IMR-90 (cell line): ENCODE measurements around the gene FARS2. TPM values are rescaled to one million over a fixed set of nuclear protein-coding genes. Genes with fewer than 3 reads are reported as not detected.
A peak's percentile ranks its signal among the peaks of the same experiment; 100 is the strongest.

Experiments used
- ATAC-seq: fragments of 200-7000 bp; cut with Tn5 transposase; 2 replicates; pipeline ENCODE4 v1.9.1; 2020; ENCODE audit warnings: low read depth, mild to moderate bottlenecking, moderate library complexity
- BruUV-seq: library from RNA; stranded (reverse); fragments of 400-500 nt; replicated peaks from 2 replicates; lab custom pipeline; 2021; lab: Mats Ljungman, UMichigan
- CTCF ChIA-PET: fragments of 300-600 bp; formaldehyde crosslinking; extraction: SDS; loops from one replicate; lab custom pipeline; 2021; ENCODE audit warnings: antibody characterized with exemption; lab: Yijun Ruan, JAX
- POLR2A ChIA-PET: fragments of 300-600 bp; sonication (Branson Sonifier 250); formaldehyde crosslinking; loops from one replicate; lab custom pipeline; 2022; ENCODE audit warnings: antibody characterized with exemption; ENCODE audit not compliant: unreplicated experiment; lab: Charles Lee
- DNase-seq: peaks from one replicate; pipeline ENCODE4 v3.0.0; 2013
- H2AFZ ChIP-seq: replicated peaks from 2 replicates; pipeline ENCODE3; 2013; ENCODE audit warnings: low read length, mild to moderate bottlenecking; ENCODE audit not compliant: poor library complexity
- H2AK5ac ChIP-seq: 2 replicates; pipeline ENCODE4 v1.6.1; 2013; ENCODE audit warnings: low read depth, low read length, inconsistent platforms
- H2AK9ac ChIP-seq: replicated peaks from 2 replicates; pipeline ENCODE3; 2013; ENCODE audit warnings: mild to moderate bottlenecking, low read depth, low read length, moderate library complexity; ENCODE audit not compliant: poor library complexity
- H2BK120ac ChIP-seq: 2 replicates; pipeline ENCODE4 v1.6.1; 2013; ENCODE audit warnings: low read depth, low read length, inconsistent platforms
- H2BK15ac ChIP-seq: 3 replicates; pipeline ENCODE4 v1.6.1; 2013; ENCODE audit warnings: low read depth, low read length, inconsistent platforms
- H2BK20ac ChIP-seq: 2 replicates; pipeline ENCODE4 v1.6.1; 2013; ENCODE audit warnings: low read depth, mild to moderate bottlenecking, inconsistent platforms, low read length, moderate library complexity
- H2BK5ac ChIP-seq: 2 replicates; pipeline ENCODE4 v1.6.1; 2013; ENCODE audit warnings: mild to moderate bottlenecking, low read depth, low read length, inconsistent platforms; ENCODE audit not compliant: poor library complexity, severe bottlenecking
- H3K14ac ChIP-seq: replicated peaks from 2 replicates; pipeline ENCODE4 v1.6.1; 2013; ENCODE audit warnings: low read depth, low read length, inconsistent platforms
- H3K18ac ChIP-seq: 2 replicates; pipeline ENCODE4 v1.6.1; 2013; ENCODE audit warnings: low read depth, low read length, control low read depth
- H3K23ac ChIP-seq: 2 replicates; pipeline ENCODE4 v1.6.1; 2013; ENCODE audit warnings: low read depth, low read length, inconsistent platforms
- H3K27ac ChIP-seq: 2 replicates; pipeline ENCODE4 v1.5.1; 2013; ENCODE audit warnings: mild to moderate bottlenecking, control low read depth, low read length; ENCODE audit not compliant: insufficient read depth
- H3K27me3 ChIP-seq: 2 replicates; pipeline ENCODE4 v1.6.1; 2013; ENCODE audit warnings: low read length; ENCODE audit not compliant: control insufficient read depth, insufficient read depth
- H3K36me3 ChIP-seq: 2 replicates; pipeline ENCODE4 v1.6.1; 2013; ENCODE audit warnings: low read length, mixed read lengths; ENCODE audit not compliant: control insufficient read depth, insufficient read depth
- H3K4ac ChIP-seq: 2 replicates; pipeline ENCODE4 v1.6.1; 2013; ENCODE audit warnings: low read depth, low read length, inconsistent platforms
- H3K4me1 ChIP-seq: 2 replicates; pipeline ENCODE4 v1.6.1; 2013; ENCODE audit warnings: low read length, mixed read lengths; ENCODE audit not compliant: control insufficient read depth, insufficient read depth
- H3K4me2 ChIP-seq: 2 replicates; pipeline ENCODE4 v1.6.1; 2013; ENCODE audit warnings: low read depth, mild to moderate bottlenecking, control low read depth, low read length, moderate library complexity
- H3K4me3 ChIP-seq: 2 replicates; pipeline ENCODE4 v1.5.1; 2013; ENCODE audit warnings: low read depth, mild to moderate bottlenecking, control low read depth, low read length, moderate library complexity; ENCODE audit not compliant: insufficient read depth
- H3K56ac ChIP-seq: 2 replicates; pipeline ENCODE4 v1.6.1; 2013; ENCODE audit warnings: low read length, inconsistent platforms; ENCODE audit not compliant: insufficient read depth; ENCODE audit errors: extremely low read depth
- H3K79me1 ChIP-seq, 2 experiments: 2 replicates each; pipeline ENCODE4 v1.6.1; 2013; ENCODE audit warnings: low read length in 2 of 2, inconsistent platforms in 1 of 2, low read depth in 1 of 2
- H3K9ac ChIP-seq: 2 replicates; pipeline ENCODE4 v1.6.1; 2013; ENCODE audit warnings: low read depth, low read length, control low read depth
- H3K9me1 ChIP-seq: 2 replicates; pipeline ENCODE4 v1.6.1; 2013; ENCODE audit warnings: low read length, inconsistent platforms; ENCODE audit not compliant: insufficient read depth
- H3K9me3 ChIP-seq: 2 replicates; pipeline ENCODE4 v1.6.1; 2013; ENCODE audit warnings: low read length; ENCODE audit not compliant: control insufficient read depth, insufficient read depth
- H4K20me1 ChIP-seq: 2 replicates; pipeline ENCODE4 v1.6.1; 2013; ENCODE audit warnings: low read length, inconsistent platforms; ENCODE audit not compliant: insufficient read depth
- H4K5ac ChIP-seq: 2 replicates; pipeline ENCODE4 v1.6.1; 2013; ENCODE audit warnings: mild to moderate bottlenecking, low read depth, low read length, control low read depth
- H4K8ac ChIP-seq, 2 experiments: 2 replicates each; pipeline ENCODE4 v1.6.1; 2013; ENCODE audit warnings: low read depth in 2 of 2, low read length in 2 of 2, control low read depth in 1 of 2, inconsistent platforms in 1 of 2
- H4K91ac ChIP-seq: 2 replicates; pipeline ENCODE4 v1.6.1; 2013; ENCODE audit warnings: low read depth, low read length, inconsistent platforms; ENCODE audit not compliant: insufficient read depth
- CEBPB ChIP-seq: IDR thresholded peaks from 2 replicates; pipeline ENCODE4 v1.6.1; 2012; ENCODE audit warnings: low read depth, low read length, improper control_type of control experiment
- CHD1 ChIP-seq: IDR thresholded peaks from 2 replicates; pipeline ENCODE4 v1.6.1; 2012; ENCODE audit warnings: low read depth, low read length, improper control_type of control experiment
- ELK1 ChIP-seq: fragments of 150-350 bp; IDR thresholded peaks from 2 replicates; pipeline ENCODE4 v1.6.1; 2016; ENCODE audit warnings: low read depth, mild to moderate bottlenecking, low read length, moderate library complexity, borderline replicate concordance
- FOS ChIP-seq: fragments of 150-350 bp; IDR thresholded peaks from 2 replicates; pipeline ENCODE4 v1.6.1; 2016; ENCODE audit warnings: low read depth, low read length
- MAFK ChIP-seq: IDR thresholded peaks from 2 replicates; pipeline ENCODE4 v1.6.1; 2012; ENCODE audit warnings: low read depth, low read length, improper control_type of control experiment
- MAZ ChIP-seq: IDR thresholded peaks from 2 replicates; pipeline ENCODE4 v1.6.1; 2012; ENCODE audit warnings: low read depth, mild to moderate bottlenecking, low read length, improper control_type of control experiment, moderate library complexity, borderline replicate concordance
- POLR2A ChIP-seq: IDR thresholded peaks from 2 replicates; pipeline ENCODE4 v1.6.1; 2012; ENCODE audit warnings: mild to moderate bottlenecking, low read depth, low read length
- RAD21 ChIP-seq: IDR thresholded peaks from 2 replicates; pipeline ENCODE4 v1.6.1; 2012; ENCODE audit warnings: low read length, improper control_type of control experiment
- RFX5 ChIP-seq: IDR thresholded peaks from 2 replicates; pipeline ENCODE4 v1.8.0; 2012; ENCODE audit warnings: low read depth, mild to moderate bottlenecking, low read length, moderate library complexity
- SMC3 ChIP-seq: fragments of 150-350 bp; IDR thresholded peaks from 2 replicates; pipeline ENCODE4 v1.6.1; 2016; ENCODE audit warnings: low read depth, mild to moderate bottlenecking, antibody characterized with exemption, low read length, moderate library complexity
- WGBS, 2 experiments: methylation state at CpG; one replicate each; pipeline versions ENCODE4 v1.1.5 to v1.1.7; 2013; ENCODE audit warnings: missing lambda C conversion rate in 2 of 2; ENCODE audit not compliant: insufficient read length in 1 of 2; ENCODE audit errors: extremely low coverage in 2 of 2; 5-methylcytosine and 5-hydroxymethylcytosine counted together
- dilution Hi-C: fragments of 300-500 bp; cut with HindIII; formaldehyde crosslinking; loops from one replicate; pipeline ENCODE4 v1.14.3; 2018; ENCODE audit warnings: low sequenced_read_pairs; ENCODE audit not compliant: unreplicated experiment
- in situ Hi-C: fragments of 300-500 bp; cut with MboI; formaldehyde crosslinking; loops from 3 replicates; pipeline ENCODE4 v1.14.3; 2019; ENCODE audit warnings: low sequenced_read_pairs, inconsistent platforms, mixed read lengths
- intact Hi-C: fragments of 100-400 bp; cut with micrococcal nuclease; formaldehyde crosslinking; loops from 2 replicates; pipeline ENCODE4 v1.10.0; 2022
- polyA plus RNA-seq, 3 experiments: library from polyadenylated mRNA; depleted of rRNA; stranded (reverse); fragments of >200 nt; gene quantifications; 2 replicates each; pipeline ENCODE4 v1.2.3, GENCODE V29; 2012; ENCODE audit warnings: low replicate concordance in 1 of 3
- total RNA-seq: library from RNA; depleted of rRNA; stranded (reverse); fragments of >200 nt; gene quantifications from 2 replicates; pipeline ENCODE4 v1.2.3, GENCODE V29; 2012

FARS2 gene
- total and polyA plus RNA-seq, 2 of the 4 experiments (the other 2 are of a cell fraction) = 12.1 to 28.9 TPM

GRCh38 chr6:5673019-5673790, 411.9 kb downstream of the FARS2 start:
- Histone ChIP-seq H3K9me1 (peaks cover 11% of the 10 kb centered on the region), H3K56ac (no peak overlapping the region), H3K9me3 (no peaks in the 10 kb centered on the region), H2AK5ac (peak overlapping the region; percentile 28; the same call in 1 of the 2 replicates), H4K5ac (0 out of 2 replicates have a peak overlapping the region, but pooled peaks have one; percentile 18), H3K23ac (no peak overlapping the region), H3K27me3 (no peaks in the 10 kb centered on the region), H4K20me1 (no peaks in the 10 kb centered on the region), H2AFZ (no peak overlapping the region), H4K8ac (no peak overlapping the region; a peak in 1 of 4 replicates), H3K18ac (peak overlapping the region; percentile 46; the same call in 1 of the 2 replicates), H4K91ac (no peak overlapping the region), H3K4ac (no peak overlapping the region), H3K4me2 (no peak overlapping the region), H3K4me1 (peaks cover 22% of the 10 kb centered on the region), H2BK120ac (peak overlapping the region; percentile 11; the same call in 1 of the 2 replicates), H3K14ac (peak overlapping the region; percentile 44; the same call in 1 of the 2 replicates), H2BK20ac (no peak overlapping the region; the same call in 1 of the 2 replicates), H2BK5ac (no peak overlapping the region), H3K4me3 (no peak overlapping the region), H2BK15ac (no peak overlapping the region), H3K9ac (no peak overlapping the region), H3K36me3 (no peaks in the 10 kb centered on the region), H3K79me1 (peaks cover 0 to 7% of the 10 kb centered on the region in 2 experiments; a peak in 1 of 4 replicates), H2AK9ac (no peak overlapping the region), H3K27ac (no peak overlapping the region)
- ATAC-seq = no peak
- in situ Hi-C loops = no loop called here
- 61% methylated on average over 7 of the region's 13 CpGs; no CpG with 5 or more reads in 1 of the 2 experiments for WGBS, 2 experiments
- BruUV-seq = no TSS peak
- CTCF ChIA-PET = interaction anchor here (0.7 kb wide), 1 partner anchor 202 kb away, joined by 3 read pairs; no protein-coding TSS in a partner anchor
- POLR2A ChIA-PET = no interaction called here
- DNase-seq = no peak
- TF ChIP-seq CHD1 = no peak
- TF ChIP-seq POLR2A = no peak
- no peak for TF ChIP-seq MAFK
- TF ChIP-seq FOS = no peak
- no peak for TF ChIP-seq RFX5
- no peak for TF ChIP-seq CEBPB
- TF ChIP-seq RAD21 = no peak
- no peak for TF ChIP-seq SMC3
- TF ChIP-seq ELK1 = no peak
- TF ChIP-seq MAZ = no peak
- dilution Hi-C loops = no loop called here
- intact Hi-C loops = no loop called here
